ENCODE data around the gene PHF21B.
"Not testable (repeated sequence)": the region's sequence is repeated elsewhere in the genome, so short reads cannot be mapped to it uniquely, and the experiment has no call there.

Gene PHF21B

GRCh38 chr22:44915441-44915840 is 94.4 kb downstream of the PHF21B start:
- DNase-seq = no peak

- DNase-seq = no peak
These were observed 95.6 kb downstream of the PHF21B start for GRCh38 chr22:44914026-44914721.

DNA sequence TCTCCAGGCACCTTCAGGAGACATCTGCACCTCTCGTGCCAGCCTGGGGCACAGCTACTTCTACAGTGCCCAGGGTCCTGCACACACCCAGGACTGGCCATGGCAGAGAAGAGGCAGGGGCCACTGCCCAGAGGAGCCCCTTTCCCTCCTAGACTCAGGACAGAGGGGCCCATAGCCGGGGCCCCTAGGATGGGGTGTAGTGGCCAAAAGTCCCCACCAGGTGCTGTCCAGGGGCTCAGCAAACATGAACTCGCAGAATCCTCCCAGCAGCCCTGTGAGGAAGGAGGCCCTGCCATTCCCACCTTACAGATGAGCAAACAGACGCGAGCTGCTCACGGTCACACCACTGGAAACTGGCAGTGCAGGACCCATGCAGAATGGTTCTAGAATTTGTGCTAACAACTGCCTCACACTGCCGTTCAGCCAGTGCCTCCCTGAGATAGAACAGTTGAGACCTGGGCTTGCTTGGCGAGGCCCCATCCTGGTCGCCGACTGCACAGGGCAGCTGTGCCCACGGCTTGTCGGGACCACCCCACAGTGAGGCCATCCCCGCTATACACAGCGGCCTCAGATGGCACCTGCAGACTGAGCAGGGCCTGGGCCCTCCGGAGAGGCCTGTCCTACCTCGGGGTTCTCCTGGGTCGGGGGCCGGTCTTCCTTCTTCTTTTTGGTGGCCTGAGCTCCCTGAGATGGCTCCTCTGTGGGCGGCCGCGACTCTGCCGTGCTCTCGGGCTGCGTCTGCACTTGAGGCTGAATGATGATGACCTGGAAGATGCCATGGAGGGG is 96.4 kb downstream of the PHF21B start:
- no peak for DNase-seq

- DNase-seq = no peak
These were observed 100.6 kb downstream of the PHF21B start for GRCh38 chr22:44909241-44909640.

- DNase-seq = no peak
These were observed 101.8 kb downstream of the PHF21B start for GRCh38 chr22:44907765-44908737.

- DNase-seq = no peak
These were observed 102.7 kb downstream of the PHF21B start for GRCh38 chr22:44906999-44907644.

DNA sequence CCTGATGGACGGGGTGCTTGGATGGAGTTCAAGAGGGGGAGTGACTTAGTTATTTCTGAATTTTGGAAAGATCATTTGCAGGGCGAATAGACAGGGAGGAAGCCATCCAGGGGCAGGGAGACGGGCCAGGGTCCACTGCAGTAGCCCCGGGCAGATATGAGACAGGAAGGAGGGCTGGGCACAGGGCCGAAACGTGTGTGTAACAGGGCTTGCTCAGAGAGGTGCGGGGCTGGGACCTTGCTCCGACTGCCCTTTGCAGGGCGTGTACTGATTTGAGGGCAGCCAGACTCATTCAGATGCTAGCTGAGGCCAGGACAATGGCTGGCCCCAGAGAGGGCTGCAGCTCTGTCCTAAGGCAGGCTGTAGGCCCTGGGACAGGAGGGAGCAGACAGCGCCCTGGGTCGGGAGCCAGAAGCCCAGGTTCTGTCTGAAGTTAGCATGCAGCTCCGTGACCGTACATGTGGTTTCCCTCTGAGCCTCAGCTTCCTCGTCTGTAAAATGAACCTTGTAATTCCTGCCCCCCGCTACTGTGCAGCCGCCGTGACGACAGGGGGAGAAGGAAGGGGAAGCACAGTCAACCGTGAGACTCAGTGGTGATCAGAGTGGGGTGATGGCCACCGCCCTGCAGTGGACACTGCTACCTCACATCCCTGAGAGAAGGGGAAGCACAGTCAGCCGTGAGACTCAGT is 103.4 kb downstream of the PHF21B start:
- DNase-seq = no peak

DNA sequence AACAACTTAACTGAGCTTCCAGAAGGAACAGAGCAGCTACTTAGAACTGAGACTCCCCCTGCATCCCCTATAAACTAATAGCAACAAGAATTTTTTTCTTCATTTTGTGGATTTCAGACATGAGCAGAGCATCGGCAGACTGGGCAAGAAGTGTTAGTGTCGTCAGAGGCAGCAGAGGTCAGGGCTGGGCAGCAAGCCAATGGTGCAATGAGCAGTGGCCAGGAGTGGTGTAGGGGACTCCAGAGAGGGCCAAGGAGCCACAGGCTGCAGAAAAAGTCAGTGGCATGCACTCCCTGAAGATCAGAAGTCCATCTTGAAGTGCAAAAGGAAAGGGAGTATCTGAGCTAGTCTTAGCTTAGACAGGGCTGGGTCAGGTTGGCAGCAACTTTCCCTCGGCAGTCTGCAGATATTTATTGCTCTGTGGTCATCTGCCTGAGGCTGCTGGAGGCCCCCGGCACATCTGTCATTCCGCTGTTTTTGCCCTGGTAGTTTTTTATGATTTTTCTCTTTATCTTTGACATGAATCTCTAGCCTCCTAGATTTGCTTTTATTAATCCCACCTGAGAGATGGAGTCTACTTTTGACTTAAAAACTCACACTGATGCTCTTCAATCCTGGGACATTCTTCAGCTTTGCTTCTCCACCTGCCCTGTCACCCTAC is 105.2 kb downstream of the PHF21B start:
- not testable (repeated sequence) for DNase-seq

GRCh38 chr22:44903164-44903563 is 106.6 kb downstream of the PHF21B start:
- DNase-seq = not testable (repeated sequence)

GRCh38 chr22:44901301-44901700 is 108.5 kb downstream of the PHF21B start:
- DNase-seq = no peak

DNA sequence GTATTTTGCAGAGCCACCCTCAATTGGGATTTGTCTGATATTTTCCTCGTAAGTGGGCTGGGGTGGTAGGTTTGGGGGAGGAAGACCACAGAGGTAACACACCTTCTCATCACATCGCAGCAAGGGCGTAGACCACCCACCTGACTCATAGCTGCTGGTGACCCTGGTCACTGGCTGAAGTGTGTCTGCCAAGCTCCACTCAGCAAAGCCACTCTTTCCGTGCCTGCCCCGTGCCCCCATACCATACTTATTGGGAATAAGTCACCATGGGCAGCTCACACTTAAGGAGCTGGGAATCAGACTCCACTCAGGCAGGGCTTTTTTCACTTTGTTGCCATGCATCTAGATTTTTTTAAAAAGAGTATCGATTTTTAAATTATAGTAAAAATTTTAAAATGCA is 111.6 kb downstream of the PHF21B start:
- no peak for DNase-seq

DNA sequence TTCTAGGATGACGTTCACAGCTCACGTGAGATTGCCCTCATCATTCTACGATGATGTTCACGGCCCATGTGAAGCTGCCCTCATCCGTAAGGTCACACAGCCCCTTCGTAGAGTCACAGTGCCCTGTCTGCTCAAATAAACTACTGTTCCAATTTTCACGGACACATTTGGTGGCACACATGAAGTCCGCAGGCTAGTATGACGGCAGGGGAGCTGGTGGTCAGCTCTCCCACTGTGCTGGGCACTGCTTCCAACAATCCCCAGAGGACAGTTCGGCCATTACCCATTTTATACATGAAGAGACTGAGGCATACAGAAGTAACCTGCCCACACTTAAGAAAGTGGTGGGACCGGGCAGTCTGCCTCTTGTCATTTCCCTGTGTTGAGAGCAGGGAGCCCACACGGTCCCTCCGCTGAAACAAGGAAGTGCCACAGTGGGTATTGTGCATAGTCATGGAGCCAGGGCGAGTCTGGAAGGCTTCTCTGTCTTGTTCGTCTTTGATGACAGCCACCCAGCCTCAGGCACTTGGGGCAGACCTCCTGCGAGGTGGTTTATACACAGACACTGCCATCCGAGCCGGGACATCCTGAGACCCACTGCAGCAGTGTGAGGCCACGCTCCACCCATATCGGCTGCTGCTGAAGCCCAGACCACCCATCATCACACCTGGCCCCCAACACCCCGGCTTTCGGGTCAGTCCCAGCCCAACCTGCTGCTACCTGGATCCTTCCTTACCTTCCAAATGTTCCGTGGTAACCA is 114.3 kb downstream of the PHF21B start:
- DNase-seq = no peak

GRCh38 chr22:44894782-44895181 is 115.0 kb downstream of the PHF21B start:
- no peak for DNase-seq

- no peak for DNase-seq
These were observed 115.5 kb downstream of the PHF21B start for GRCh38 chr22:44894321-44894720.

DNA sequence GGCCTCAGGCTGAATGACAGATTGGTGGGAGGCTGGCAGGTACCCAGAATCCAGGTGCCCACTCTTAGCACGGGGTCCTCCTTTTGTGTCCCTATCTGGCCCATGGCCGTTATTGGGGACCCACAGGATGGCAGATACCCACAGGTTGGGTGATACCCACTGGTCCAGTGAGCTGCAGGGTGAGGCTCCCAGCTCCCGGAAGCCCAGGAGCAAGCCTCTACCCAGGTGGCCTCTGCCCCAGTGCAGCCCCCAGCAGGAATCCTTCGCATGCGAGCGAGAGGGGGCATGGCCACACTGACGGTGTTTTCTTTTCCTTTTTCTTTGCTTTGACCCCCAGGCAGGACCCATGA is 116.1 kb downstream of the PHF21B start:
- DNase-seq = no peak

- DNase-seq = no peak
These were observed 116.7 kb downstream of the PHF21B start for GRCh38 chr22:44892803-44893730.

GRCh38 chr22:44892243-44892642 is 117.6 kb downstream of the PHF21B start:
- DNase-seq = no peak

GRCh38 chr22:44891791-44892190 is 118.0 kb downstream of the PHF21B start:
- DNase-seq = no peak

DNA sequence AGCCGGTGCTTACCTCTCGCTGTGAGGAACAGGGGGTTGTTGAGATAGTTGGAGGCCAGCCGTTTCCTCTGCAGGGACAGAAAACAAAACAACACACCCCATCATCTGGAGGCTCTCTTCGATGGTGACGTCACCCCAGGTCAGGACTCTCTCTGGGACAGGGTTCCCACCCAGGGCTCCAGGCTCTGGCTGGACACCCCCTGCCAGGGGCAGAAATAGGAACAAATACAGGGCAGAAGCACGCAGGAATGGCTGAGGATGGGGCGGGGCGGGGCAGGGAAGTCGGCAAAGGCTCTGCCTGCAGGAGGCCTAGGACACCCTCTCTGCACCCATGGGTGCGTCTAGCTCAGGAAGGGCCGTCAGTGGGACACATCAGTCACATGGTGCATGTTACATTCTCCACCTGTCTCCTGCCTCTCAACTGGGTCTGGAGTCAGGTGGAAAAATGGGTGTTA is 118.5 kb downstream of the PHF21B start:
- DNase-seq = no peak

Measured in activated CD4-positive, alpha-beta T cell treated with anti-CD3 and anti-CD28 coated beads, Interleukin-2, Interleukin-6, amounts not matched to agents 100 ng/mL and 50 ng/mL, durations not matched to agents 16 hours and 8 hours (primary cell).